NOMO-1 treated with DMSO at 0.1 percent for 48 hours (cell line): ENCODE measurements around the gene APBB1IP.

Experiments used
- DNase-seq: peaks from one replicate; lab custom pipeline; 2025; ENCODE audit not compliant: unreplicated experiment; lab: John Stamatoyannopoulos, UW

Gene APBB1IP

GRCh38 chr10:26505491-26505890 lies 67.3 kb downstream of the APBB1IP start:
- no peak for DNase-seq

GRCh38 chr10:26506736-26507135 lies 68.6 kb downstream of the APBB1IP start:
- DNase-seq = no peak

- DNase-seq = no peak
Measured at GRCh38 chr10:26507441-26507840, 69.3 kb downstream of the APBB1IP start.

- DNase-seq = no peak
Measured at GRCh38 chr10:26508016-26508415, 69.9 kb downstream of the APBB1IP start.

GRCh38 chr10:26509307-26509706 lies 71.2 kb downstream of the APBB1IP start:
- DNase-seq = no peak

- no peak for DNase-seq
Measured at GRCh38 chr10:26513101-26513500, 75.0 kb downstream of the APBB1IP start.

GRCh38 chr10:26516540-26517101 lies 78.5 kb downstream of the APBB1IP start:
- no peak for DNase-seq

- DNase-seq = no peak
Measured at GRCh38 chr10:26517141-26517867, 79.2 kb downstream of the APBB1IP start.

- no peak for DNase-seq
Measured at GRCh38 chr10:26519803-26520202, 81.7 kb downstream of the APBB1IP start.

- no peak for DNase-seq
Measured at GRCh38 chr10:26520575-26520974, 82.4 kb downstream of the APBB1IP start.

GRCh38 chr10:26524161-26524896 lies 86.2 kb downstream of the APBB1IP start:
- DNase-seq = no peak

GRCh38 chr10:26525586-26525985 lies 87.4 kb downstream of the APBB1IP start:
- peak; percentile 49 for DNase-seq

GRCh38 chr10:26527018-26527417 lies 88.9 kb downstream of the APBB1IP start:
- DNase-seq = no peak

- no peak for DNase-seq
Measured at GRCh38 chr10:26528048-26528447, 89.9 kb downstream of the APBB1IP start.

GRCh38 chr10:26528715-26529393 lies 90.7 kb downstream of the APBB1IP start:
- no peak for DNase-seq

GRCh38 chr10:26534384-26534783 lies 96.2 kb downstream of the APBB1IP start:
- no peak for DNase-seq

GRCh38 chr10:26540601-26541000 lies 102.5 kb downstream of the APBB1IP start:
- no peak for DNase-seq

- no peak for DNase-seq
Measured at GRCh38 chr10:26543567-26544306, 105.6 kb downstream of the APBB1IP start.

- DNase-seq = no peak
Measured at GRCh38 chr10:26544932-26545331, 106.8 kb downstream of the APBB1IP start.

GRCh38 chr10:26550774-26551526 lies 112.8 kb downstream of the APBB1IP start:
- no peak for DNase-seq
